H1 (cell line): Measurements from ENCODE around the gene CTSS. TPM values are rescaled to one million over a fixed set of nuclear protein-coding genes. Genes with fewer than 3 reads are reported as not detected.

Experiments used
- CTCF ChIA-PET: fragments of 300-600 bp; sonication (Branson Sonifier 250); formaldehyde crosslinking; loops from one replicate; lab custom pipeline; 2021; ENCODE audit not compliant: partially characterized antibody; lab: Charles Lee
- POLR2A ChIA-PET: fragments of 300-600 bp; sonication (Branson Sonifier 250); formaldehyde crosslinking; loops from one replicate; lab custom pipeline; 2021; ENCODE audit warnings: inconsistent platforms; ENCODE audit not compliant: partially characterized antibody; lab: Charles Lee
- DNase-seq, 2 experiments: peaks; one replicate each; pipeline versions ENCODE4 v3.0.0 to v3.0.0-alpha.2; 2010 to 2022; ENCODE audit warnings: low spot score in 2 of 2, low read depth in 1 of 2, mixed read lengths in 1 of 2
- FAIRE-seq: peaks from 2 replicates; lab custom pipeline; 2011; peaks lifted over from hg19 to GRCh38; lab: Jason Lieb, UNC
- H2AFZ ChIP-seq: 2 replicates; pipeline ENCODE4 v1.8.1; 2012; ENCODE audit warnings: low read length, inconsistent platforms
- H2AK5ac ChIP-seq: 2 replicates; pipeline ENCODE4 v1.6.1; 2013; ENCODE audit warnings: low read depth, low read length
- H2BK120ac ChIP-seq: replicated peaks from 2 replicates; pipeline ENCODE3; 2013; ENCODE audit warnings: low read depth, low read length, inconsistent platforms
- H2BK12ac ChIP-seq: 2 replicates; pipeline ENCODE4 v1.6.1; 2013; ENCODE audit warnings: low read depth, low read length
- H2BK15ac ChIP-seq: 2 replicates; pipeline ENCODE4 v1.6.1; 2013; ENCODE audit warnings: low read length
- H2BK20ac ChIP-seq: 2 replicates; pipeline ENCODE4 v1.6.1; 2013; ENCODE audit warnings: low read length
- H2BK5ac ChIP-seq: 2 replicates; pipeline ENCODE4 v1.6.1; 2013; ENCODE audit warnings: low read depth, low read length
- H3K14ac ChIP-seq: 2 replicates; pipeline ENCODE4 v1.6.1; 2013; ENCODE audit warnings: inconsistent platforms; ENCODE audit not compliant: insufficient read length
- H3K18ac ChIP-seq: 2 replicates; pipeline ENCODE4 v1.6.1; 2013; ENCODE audit warnings: low read length; ENCODE audit errors: extremely low read depth
- H3K23ac ChIP-seq: 2 replicates; pipeline ENCODE4 v1.6.1; 2013; ENCODE audit warnings: inconsistent platforms; ENCODE audit not compliant: insufficient read length
- H3K23me2 ChIP-seq: 2 replicates; pipeline ENCODE4 v1.6.1; 2013; ENCODE audit warnings: low read depth, low read length
- H3K27ac ChIP-seq: 2 replicates; pipeline ENCODE4 v1.6.1; 2011; ENCODE audit warnings: low read depth, low read length, inconsistent platforms
- H3K27me3 ChIP-seq, 4 experiments: replicated peaks in 1 of 4; 1 replicate in 1 of 4; 2 replicates in 3 of 4; pipeline versions ENCODE4 v1.6.1 to v1.8.1; 2011 to 2013; ENCODE audit warnings: low read length in 3 of 4, mild to moderate bottlenecking in 3 of 4, inconsistent platforms in 2 of 4, mixed read lengths in 2 of 4, moderate library complexity in 1 of 4; ENCODE audit not compliant: control insufficient read depth in 3 of 4, insufficient read depth in 3 of 4; ENCODE audit errors: extremely low read depth in 1 of 4
- H3K36me3 ChIP-seq, 4 experiments: 2 replicates each; pipeline versions ENCODE4 v1.6.1 to v1.8.1; 2011 to 2013; ENCODE audit warnings: mild to moderate bottlenecking in 4 of 4, low read length in 3 of 4, moderate library complexity in 2 of 4, control low read depth in 1 of 4, inconsistent platforms in 1 of 4; ENCODE audit not compliant: insufficient read depth in 4 of 4, control insufficient read depth in 2 of 4
- H3K4ac ChIP-seq: replicated peaks from 2 replicates; pipeline ENCODE3; 2013; ENCODE audit warnings: low read length, low read depth, mixed read lengths, inconsistent platforms; ENCODE audit not compliant: insufficient read length
- H3K4me1 ChIP-seq, 4 experiments: replicated peaks in 1 of 4; 1 replicate in 1 of 4; 2 replicates in 3 of 4; pipeline versions ENCODE4 v1.6.1 to v1.8.1; 2011 to 2013; ENCODE audit warnings: low read length in 3 of 4, inconsistent platforms in 2 of 4, mixed read lengths in 1 of 4; ENCODE audit not compliant: insufficient read depth in 4 of 4, control insufficient read depth in 3 of 4
- H3K4me2 ChIP-seq, 2 experiments: 2 replicates each; pipeline versions ENCODE4 v1.6.1 to v1.8.1; 2011 to 2013; ENCODE audit warnings: low read depth in 2 of 2, low read length in 2 of 2, control low read depth in 1 of 2, inconsistent platforms in 1 of 2, mild to moderate bottlenecking in 1 of 2; ENCODE audit not compliant: insufficient read depth in 1 of 2
- H3K4me3 ChIP-seq, 4 experiments: fragments of 200-600, 300-600 bp in 1 of 4; sonication (generic), shearing (Covaris generic), sonication (Bioruptor Twin) in 1 of 4; 2 replicates each; pipeline versions ENCODE4 v1.5.1 to v1.8.1; 2011 to 2016; ENCODE audit warnings: low read length in 4 of 4, low read depth in 3 of 4, control low read depth in 2 of 4, inconsistent platforms in 2 of 4, mild to moderate bottlenecking in 2 of 4, mixed read lengths in 1 of 4, moderate library complexity in 1 of 4; ENCODE audit not compliant: insufficient read depth in 2 of 4; ENCODE audit errors: extremely low read depth in 1 of 4
- H3K56ac ChIP-seq: replicated peaks from 2 replicates; pipeline ENCODE3; 2013; ENCODE audit warnings: low read depth, mild to moderate bottlenecking, mixed read lengths, low read length, inconsistent platforms; ENCODE audit not compliant: insufficient read length
- H3K79me1 ChIP-seq: 2 replicates; pipeline ENCODE4 v1.6.1; 2013; ENCODE audit warnings: low read depth, low read length, control low read depth
- H3K79me2 ChIP-seq, 2 experiments: 2 replicates each; pipeline versions ENCODE4 v1.6.1 to v1.8.1; 2012 to 2013; ENCODE audit warnings: low read length in 2 of 2, mild to moderate bottlenecking in 2 of 2, inconsistent platforms in 1 of 2; ENCODE audit not compliant: insufficient read depth in 2 of 2, control insufficient read depth in 1 of 2
- H3K9ac ChIP-seq, 4 experiments: replicated peaks in 1 of 4; 1 replicate in 1 of 4; 2 replicates in 3 of 4; pipeline versions ENCODE4 v1.6.1 to v1.8.1; 2011 to 2013; ENCODE audit warnings: low read depth in 3 of 4, low read length in 3 of 4, control low read depth in 2 of 4, mild to moderate bottlenecking in 2 of 4, moderate library complexity in 2 of 4, inconsistent platforms in 1 of 4; ENCODE audit errors: extremely low read depth in 1 of 4
- H3K9me3 ChIP-seq, 2 experiments: 2 replicates each; pipeline versions ENCODE4 v1.6.1 to v1.8.1; 2012 to 2013; ENCODE audit warnings: mild to moderate bottlenecking in 2 of 2, moderate library complexity in 2 of 2, control low read depth in 1 of 2, inconsistent platforms in 1 of 2, low read depth in 1 of 2, low read length in 1 of 2, mixed read lengths in 1 of 2; ENCODE audit not compliant: insufficient read depth in 2 of 2
- H4K20me1 ChIP-seq, 2 experiments: replicated peaks in 1 of 2; 2 replicates each; pipeline versions ENCODE3 to v1.8.1; 2011 to 2013; ENCODE audit warnings: inconsistent platforms in 2 of 2, low read length in 2 of 2, mild to moderate bottlenecking in 1 of 2; ENCODE audit not compliant: insufficient read depth in 2 of 2, control insufficient read depth in 1 of 2
- H4K5ac ChIP-seq: 2 replicates; pipeline ENCODE4 v1.6.1; 2013; ENCODE audit warnings: low read length, low read depth, mixed read lengths, inconsistent platforms; ENCODE audit not compliant: insufficient read length
- H4K8ac ChIP-seq: 2 replicates; pipeline ENCODE4 v1.8.0; 2013; ENCODE audit warnings: mild to moderate bottlenecking, moderate library complexity, low read length, inconsistent platforms; ENCODE audit not compliant: insufficient read depth; ENCODE audit errors: extremely low read depth
- H4K91ac ChIP-seq: replicated peaks from 2 replicates; pipeline ENCODE3; 2013; ENCODE audit warnings: low read length, mixed read lengths, inconsistent platforms; ENCODE audit not compliant: insufficient read length
- ASH2L ChIP-seq: fragments of 200-600, 300-600 bp; sonication (generic); IDR thresholded peaks from one replicate; pipeline ENCODE4 v1.7.1; 2017; ENCODE audit warnings: low read length
- ATF2 ChIP-seq: IDR thresholded peaks from 2 replicates; pipeline ENCODE4 v1.6.1; 2012; ENCODE audit warnings: low read length, inconsistent platforms
- EZH2 ChIP-seq: fragments of 200-600 bp; sonication (generic); IDR thresholded peaks from 2 replicates; pipeline ENCODE4 v1.7.1; 2012; ENCODE audit warnings: low read depth, mild to moderate bottlenecking, moderate library complexity, low read length, inconsistent platforms; ENCODE audit not compliant: severe bottlenecking
- KDM4A ChIP-seq: IDR thresholded peaks from one replicate; pipeline ENCODE4 v1.7.1; 2012; ENCODE audit warnings: low read depth, mild to moderate bottlenecking, moderate library complexity, low read length, inconsistent platforms; ENCODE audit not compliant: severe bottlenecking
- NRF1 ChIP-seq: IDR thresholded peaks from 2 replicates; pipeline ENCODE4 v1.6.1; 2011; ENCODE audit warnings: mild to moderate bottlenecking, low read depth, low read length, improper control_type of control experiment
- POLR2A ChIP-seq, 2 experiments: IDR thresholded peaks; 1 replicate in 1 of 2; 2 replicates in 1 of 2; pipeline ENCODE4 v1.6.1; 2011; ENCODE audit warnings: low read depth in 2 of 2, low read length in 2 of 2, mild to moderate bottlenecking in 2 of 2; ENCODE audit errors: control extremely low read depth in 1 of 2
- SAP30 ChIP-seq: fragments of 300-600 bp; sonication (generic); IDR thresholded peaks from 2 replicates; pipeline ENCODE4 v1.7.1; 2012; ENCODE audit warnings: low read length, moderate library complexity, mild to moderate bottlenecking, inconsistent platforms; ENCODE audit not compliant: insufficient read depth, insufficient replicate concordance
- SP2 ChIP-seq: IDR thresholded peaks from 2 replicates; pipeline ENCODE4 v1.6.1; 2012; ENCODE audit warnings: mild to moderate bottlenecking, low read length, inconsistent platforms
- SUZ12 ChIP-seq: fragments of 200-600 bp; sonication (generic); IDR thresholded peaks from 2 replicates; pipeline ENCODE4 v1.6.1; 2012; ENCODE audit warnings: mild to moderate bottlenecking, inconsistent platforms, low read length, moderate library complexity, mixed read lengths
- WGBS, 2 experiments: shearing (Covaris generic) in 1 of 2; methylation state at CpG; one replicate each; pipeline versions ENCODE4 v1.1.6 to v1.1.7; 2013 to 2015; ENCODE audit warnings: low lambda C conversion rate in 2 of 2, mixed read lengths in 2 of 2, inconsistent platforms in 1 of 2, low coverage in 1 of 2, missing lambda C conversion rate in 1 of 2; ENCODE audit not compliant: insufficient replicate concordance in 2 of 2, insufficient coverage in 1 of 2, insufficient read length in 1 of 2; ENCODE audit errors: extremely low coverage in 1 of 2, missing lambda C conversion rate in 1 of 2; 5-methylcytosine and 5-hydroxymethylcytosine counted together
- polyA plus RNA-seq, 7 experiments: library from polyadenylated mRNA; depleted of rRNA in 3 of 7; stranded (reverse) in 5 of 7; unstranded in 2 of 7; fragments of >200 nt in 5 of 7; fragments of 200-250 nt in 2 of 7; gene quantifications; 1 replicate in 5 of 7; 2 replicates in 1 of 7; 4 replicates in 1 of 7; pipeline versions ENCODE4 v1.2.1 to v1.2.3, GENCODE V29; 2011 to 2013; ENCODE audit warnings: missing spikeins in 2 of 7, mixed read lengths in 2 of 7
- total RNA-seq: library from RNA; stranded (reverse); fragmentation: NEBNext Ultra II Directional; extraction: Animal tissue kit (Norgen Biotek cat#: 25700); gene quantifications from 2 replicates; pipeline ENCODE4 v1.2.1, GENCODE V29; 2021

Gene CTSS
- total and polyA plus RNA-seq, 2 of the 8 experiments (the other 6 are each of a cell fraction or from before 2014, with no cell fraction given) = not detected

GRCh38 chr1:150692720-150693119 is 72.9 kb downstream of the CTSS start:
- 89% methylated on average over 3 of the region's 3 CpGs; no CpG with 5 or more reads in 1 of the 2 experiments for WGBS, 2 experiments
- Histone ChIP-seq H4K5ac (no peak overlapping the region), H2BK12ac (no peak overlapping the region), H3K56ac (no peak overlapping the region), H3K9ac (no peak overlapping the region), H4K8ac (no peak overlapping the region), H3K4me2 (no peak overlapping the region), H3K23me2 (peaks cover 2% of the 10 kb centered on the region), H2BK15ac (no peak overlapping the region), H3K14ac (no peak overlapping the region), H4K91ac (no peak overlapping the region), H4K20me1 (peaks cover 0 to 2% of the 10 kb centered on the region in 2 experiments), H2BK120ac (no peak overlapping the region), H3K4me3 (no peak overlapping the region), H3K4me1 (no peaks in the 10 kb centered on the region), H2AFZ (no peak overlapping the region), H3K79me1 (no peaks in the 10 kb centered on the region; the same call in 1 of the 2 replicates), H3K9me3 (no peaks in the 10 kb centered on the region), H2BK20ac (no peak overlapping the region), H3K27ac (no peak overlapping the region), H2AK5ac (no peak overlapping the region), H3K18ac (no peak overlapping the region), H3K36me3 (peaks cover 5 to 52% (median 10%) of the 10 kb centered on the region in 4 experiments; a peak in 7 of 8 replicates), H3K27me3 (peaks cover 0 to 1% (median 0%) of the 10 kb centered on the region in 4 experiments; a peak in 1 of 7 replicates), H3K4ac (no peak overlapping the region), H2BK5ac (no peak overlapping the region), H3K79me2 (peaks cover 0 to 17% of the 10 kb centered on the region in 2 experiments; a peak in 3 of 4 replicates), H3K23ac (no peak overlapping the region)
- FAIRE-seq (no peak), DNase-seq (no peak)
- CTCF ChIA-PET = interaction anchor here (0.6 to 1.6 kb wide), 6 partner anchors 8 to 235 kb away, joined by 3 to 6 read pairs (median 3); no protein-coding TSS in a partner anchor
- TF ChIP-seq ASH2L (no peak), EZH2 (no peak), KDM4A (no peak), SAP30 (no peak), POLR2A (IDR thresholded peaks at IDR 0.05; ENCODE audit: control extremely low read depth in 1 of 2, low read depth in 2 of 2, low read length in 2 of 2) (no peak), ATF2 (no peak), SP2 (no peak), SUZ12 (no peak), NRF1 (no peak)
- POLR2A ChIA-PET = interaction anchor here (1.5 kb wide), 1 partner anchor 114 kb away, joined by 4 read pairs; no protein-coding TSS in a partner anchor
